RWPE1 (cell line): Measurements from ENCODE around the gene UBR2.
"Not testable (repeated sequence)": the region's sequence is repeated elsewhere in the genome, so short reads cannot be mapped to it uniquely, and the experiment has no call there.

Source experiments
- CTCF ChIA-PET: fragments of 350-600 bp; sonication (Branson Sonifier 250); formaldehyde crosslinking; extraction: SDS; loops from one replicate; lab custom pipeline; 2021; lab: Yijun Ruan, JAX
- POLR2A ChIA-PET: fragments of 400-600 bp; formaldehyde crosslinking; extraction: SDS; loops from one replicate; lab custom pipeline; 2020; ENCODE audit warnings: antibody characterized with exemption; ENCODE audit not compliant: low non-redundant PET; lab: Yijun Ruan, JAX
- DNase-seq: peaks from one replicate; pipeline ENCODE4 v3.0.0; 2012; ENCODE audit warnings: low spot score
- H3K27ac ChIP-seq: fragments of 450-650 bp; 2 replicates; pipeline ENCODE4 v1.5.1; 2017
- CTCF ChIP-seq: fragments of 450-650 bp; conservative IDR thresholded peaks from 2 replicates; pipeline ENCODE4 v1.5.1; 2017; ENCODE audit warnings: low read depth, mild to moderate bottlenecking

Gene UBR2

GRCh38 chr6:42550277-42550676 is 13.6 kb upstream of the UBR2 start:
- H3K27ac ChIP-seq: no peak overlapping the region
- ChIA-PET POLR2A (no interaction called here), CTCF (no interaction called here)
- no peak for TF ChIP-seq CTCF
- no peak for DNase-seq

GRCh38 chr6:42551217-42551616 is 12.6 kb upstream of the UBR2 start:
- CTCF ChIA-PET: interaction anchor here (0.8 kb wide), 1 partner anchor 148 kb away, joined by 8 read pairs; no protein-coding TSS in a partner anchor

GRCh38 chr6:42552380-42552779 is 11.4 kb upstream of the UBR2 start:
- TF ChIP-seq CTCF: no peak
- POLR2A ChIA-PET: no interaction called here
- no peak for DNase-seq
- no peak overlapping the region for H3K27ac ChIP-seq
- CTCF ChIA-PET: interaction anchor here (0.5 to 0.8 kb wide), 2 partner anchors 21 to 263 kb away, joined by 3 to 4 read pairs; no protein-coding TSS in a partner anchor

More at GRCh38 chr6:42551217-42551616, 12.6 kb upstream of the UBR2 start:
- POLR2A ChIA-PET: interaction anchor here (1.0 kb wide), 1 partner anchor 13 kb away, joined by 3 read pairs; the partner anchor contains the start of gene UBR2
- peak; percentile 26 for DNase-seq
- no peak overlapping the region for H3K27ac ChIP-seq
- TF ChIP-seq CTCF: no peak

GRCh38 chr6:42555477-42556457 is 8.1 kb upstream of the UBR2 start:
- TF ChIP-seq CTCF: no peak
- ChIA-PET CTCF (interaction anchor here (0.6 to 2.9 kb wide), 2 partner anchors 8 to 399 kb away, joined by 6 to 13 read pairs; no protein-coding TSS in a partner anchor), POLR2A (no interaction called here)
- H3K27ac ChIP-seq: no peak overlapping the region
- DNase-seq: peak; percentile 25

- H3K27ac ChIP-seq: no peak overlapping the region
- POLR2A ChIA-PET: no interaction called here
- TF ChIP-seq CTCF: no peak
- DNase-seq: no peak
- CTCF ChIA-PET: interaction anchor here (0.5 to 2.9 kb wide), 2 partner anchors 9 to 10 kb away, joined by 4 to 13 read pairs; no protein-coding TSS in a partner anchor
These were observed 7.4 kb upstream of the UBR2 start for GRCh38 chr6:42556462-42556861.

GRCh38 chr6:42559276-42559675 is 4.6 kb upstream of the UBR2 start:
- POLR2A ChIA-PET, DNase-seq, H3K27ac ChIP-seq: not testable (repeated sequence)
- CTCF ChIA-PET: interaction anchor here (1.0 kb wide), 1 partner anchor 11 kb away, joined by 4 read pairs; no protein-coding TSS in a partner anchor
